HEK293T (cell line): ENCODE measurements around the gene PLA2G6.

Experiments used
- BHLHE40 ChIP-seq: fragments of 450-650 bp; IDR thresholded peaks from 2 replicates; pipeline ENCODE4 v1.6.1; 2016; ENCODE audit warnings: mild to moderate bottlenecking, moderate library complexity, borderline replicate concordance
- FOXM1 ChIP-seq: fragments of 450-650 bp; IDR thresholded peaks from 2 replicates; pipeline ENCODE4 v1.6.1; 2017; ENCODE audit warnings: mild to moderate bottlenecking, borderline replicate concordance
- HDGF ChIP-seq: fragments of 450-650 bp; IDR thresholded peaks from 2 replicates; pipeline ENCODE4 v1.6.1; 2017; ENCODE audit warnings: antibody characterized with exemption, borderline replicate concordance

DNA sequence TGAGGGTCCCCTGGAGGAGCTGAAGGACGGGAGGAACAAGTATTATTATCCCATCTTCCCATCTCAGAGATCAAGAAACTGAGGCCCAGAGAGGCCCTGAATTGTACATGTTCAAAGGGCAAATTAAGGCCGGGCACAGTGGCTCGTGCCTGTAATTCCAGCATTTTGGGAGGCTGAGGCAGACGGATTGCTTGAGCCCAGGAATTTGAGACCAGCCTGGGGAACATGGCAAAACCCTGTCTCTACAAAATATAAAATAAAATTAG lies 8.1 kb downstream of the PLA2G6 start:
- TF ChIP-seq BHLHE40 (no peak), HDGF (no peak), FOXM1 (no peak)
